ENCODE results near the gene OR10T2.
"Not testable (repeated sequence)": the region's sequence is repeated elsewhere in the genome, so short reads cannot be mapped to it uniquely, and the experiment has no call there.

OR10T2 gene, protein sequence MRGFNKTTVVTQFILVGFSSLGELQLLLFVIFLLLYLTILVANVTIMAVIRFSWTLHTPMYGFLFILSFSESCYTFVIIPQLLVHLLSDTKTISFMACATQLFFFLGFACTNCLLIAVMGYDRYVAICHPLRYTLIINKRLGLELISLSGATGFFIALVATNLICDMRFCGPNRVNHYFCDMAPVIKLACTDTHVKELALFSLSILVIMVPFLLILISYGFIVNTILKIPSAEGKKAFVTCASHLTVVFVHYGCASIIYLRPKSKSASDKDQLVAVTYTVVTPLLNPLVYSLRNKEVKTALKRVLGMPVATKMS

DNA sequence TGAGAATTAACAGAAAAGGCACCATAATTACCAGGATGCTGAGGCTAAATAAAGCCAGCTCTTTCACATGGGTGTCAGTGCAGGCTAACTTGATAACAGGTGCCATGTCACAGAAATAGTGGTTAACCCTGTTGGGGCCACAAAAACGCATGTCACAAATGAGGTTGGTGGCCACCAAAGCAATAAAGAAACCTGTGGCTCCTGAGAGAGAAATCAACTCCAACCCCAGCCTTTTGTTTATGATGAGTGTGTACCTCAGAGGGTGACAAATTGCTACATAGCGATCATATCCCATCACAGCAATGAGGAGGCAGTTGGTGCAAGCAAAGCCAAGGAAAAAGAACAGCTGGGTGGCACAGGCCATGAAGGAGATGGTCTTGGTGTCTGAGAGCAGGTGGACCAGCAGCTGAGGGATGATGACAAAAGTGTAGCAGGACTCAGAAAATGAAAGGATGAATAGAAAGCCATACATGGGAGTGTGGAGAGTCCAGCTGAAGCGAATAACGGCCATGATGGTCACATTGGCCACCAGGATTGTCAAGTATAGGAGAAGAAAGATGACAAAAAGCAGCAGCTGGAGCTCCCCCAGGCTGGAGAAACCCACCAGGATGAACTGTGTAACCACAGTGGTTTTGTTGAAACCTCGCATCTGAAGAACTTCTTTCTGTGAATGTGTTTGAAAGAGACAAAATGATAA, at the start of gene OR10T2:
Gene OR10T2, minus strand, starts transcription at position 649 of the 697 bp plus-strand sequence. Its CDS starts 0 bp downstream, at position 649.
- DNase-seq (ENCODE audit: low spot score): no peak

DNA sequence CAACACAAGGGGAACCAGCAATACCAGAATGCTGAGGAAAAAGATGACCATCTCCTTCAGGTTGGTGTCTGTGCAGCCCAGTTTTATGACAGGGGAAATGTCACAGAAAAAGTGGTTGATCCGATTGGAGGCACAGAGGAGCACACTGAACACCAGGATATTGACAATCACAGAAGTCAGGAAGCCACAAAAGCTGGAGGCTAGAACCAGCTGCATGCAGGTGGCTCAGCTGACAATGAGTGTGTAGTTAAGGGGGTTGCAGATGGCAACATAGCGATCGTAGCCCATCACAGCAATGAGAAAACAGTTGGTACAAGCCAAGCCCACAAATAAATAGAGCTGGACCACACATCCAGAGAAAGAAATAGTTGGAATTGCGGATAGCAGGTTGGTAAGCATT, 46.1 kb upstream of the OR10T2 start:
- no peak for DNase-seq (ENCODE audit: low spot score)

DNA sequence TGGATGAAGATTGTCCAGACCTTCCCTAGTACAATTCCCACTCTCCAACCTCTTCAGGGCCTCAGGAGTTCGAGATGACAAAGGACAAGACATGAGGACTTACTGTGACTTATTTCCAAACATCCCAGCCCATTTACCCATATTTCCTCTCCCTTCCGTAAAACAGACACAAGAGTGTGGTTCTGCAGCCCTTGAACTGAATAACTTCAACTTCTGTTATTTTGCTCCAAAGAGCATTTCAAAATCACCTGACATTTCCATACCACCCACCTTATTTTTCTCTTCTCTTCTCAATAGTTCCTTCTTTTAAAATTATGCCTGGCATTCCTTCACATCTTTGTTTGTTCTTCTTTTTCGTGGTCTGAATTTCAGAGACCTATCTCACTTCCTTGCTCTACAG, 35.5 kb upstream of the OR10T2 start:
- DNase-seq (ENCODE audit: low spot score): no peak

DNA sequence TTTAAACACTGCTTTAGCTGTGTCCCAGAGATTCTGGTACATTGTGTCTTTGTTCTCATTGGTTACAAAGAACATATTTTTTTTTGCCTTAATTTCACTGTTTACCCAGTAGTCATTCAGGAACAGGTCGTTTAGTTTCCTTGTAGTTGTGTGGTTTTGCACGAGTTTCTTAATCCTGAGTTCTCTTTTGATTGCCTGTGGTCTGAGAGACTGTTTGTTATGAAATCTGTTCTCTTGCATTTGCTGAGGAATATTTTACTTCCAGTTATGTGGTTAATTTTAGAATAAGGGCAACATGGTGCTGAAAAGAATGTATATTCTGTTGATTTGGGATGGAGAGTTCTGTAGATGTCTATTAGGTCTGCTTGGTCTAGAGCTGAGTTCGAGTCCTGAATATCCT, 30.9 kb upstream of the OR10T2 start:
- DNase-seq (ENCODE audit: low spot score): not testable (repeated sequence)

DNA sequence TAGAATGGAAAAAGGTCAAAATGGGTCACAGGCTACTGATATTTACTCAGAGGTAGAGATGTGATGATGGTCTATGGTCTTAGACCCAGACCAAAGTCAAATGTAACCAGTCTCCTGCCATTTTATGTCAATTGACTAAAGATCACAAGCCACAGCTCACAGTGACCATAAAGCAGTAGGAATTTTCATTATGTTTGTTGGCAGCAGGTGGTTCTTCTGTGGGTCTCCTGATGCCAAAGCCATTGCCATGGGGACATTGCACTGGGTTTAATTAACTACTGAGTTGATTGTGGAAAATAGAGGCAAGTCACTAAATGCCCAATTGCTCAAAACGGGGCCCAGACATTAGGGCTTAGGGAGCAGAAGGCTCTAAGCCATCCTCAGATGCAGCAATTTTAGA, 26.9 kb upstream of the OR10T2 start, which contains the start of gene OR10K2:
Gene OR10K2, minus strand, starts transcription at position 101 of the 400 bp plus-strand sequence. CDS start 5,371 bp downstream, outside the sequence.
- no peak for DNase-seq (ENCODE audit: low spot score)

DNA sequence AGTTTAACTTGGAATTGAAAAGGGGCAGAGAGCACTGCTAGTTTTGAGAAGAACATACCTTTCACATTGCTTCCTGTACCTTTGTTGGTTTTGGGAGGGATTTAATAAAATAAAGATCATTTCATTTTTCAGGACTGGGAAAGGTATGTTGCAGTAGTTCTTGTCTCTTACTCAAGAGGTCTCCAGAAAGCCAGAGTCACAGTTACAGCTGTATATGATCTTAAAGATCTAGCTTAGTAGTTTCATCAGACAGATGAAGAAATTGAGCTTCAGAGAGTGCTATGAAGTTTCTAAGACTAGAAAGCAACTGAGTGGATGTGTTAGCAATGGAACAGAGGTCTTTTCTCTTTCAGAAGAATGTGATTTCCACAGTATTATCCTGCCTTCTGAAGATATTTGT, 25.8 kb upstream of the OR10T2 start:
- DNase-seq (ENCODE audit: low spot score): no peak

DNA sequence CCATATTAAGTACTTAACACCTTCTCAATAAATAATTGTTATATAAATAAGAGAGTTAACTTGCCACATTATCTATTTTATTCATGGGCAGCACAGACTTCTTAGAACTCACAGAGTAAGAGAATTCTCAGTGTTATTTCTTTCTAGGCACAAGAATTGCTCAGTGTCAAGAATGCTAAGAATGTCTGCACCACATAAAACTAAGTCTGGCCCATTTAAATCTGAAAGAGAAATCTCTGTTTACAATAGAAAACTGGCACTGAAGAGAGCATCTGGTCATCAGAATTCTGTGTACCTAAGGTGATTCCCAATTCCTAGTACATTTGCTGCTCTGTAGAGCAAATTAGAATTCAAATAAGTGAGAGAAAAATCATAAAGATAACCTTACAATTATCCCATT, 22.9 kb upstream of the OR10T2 start:
- no peak for DNase-seq (ENCODE audit: low spot score)

DNA sequence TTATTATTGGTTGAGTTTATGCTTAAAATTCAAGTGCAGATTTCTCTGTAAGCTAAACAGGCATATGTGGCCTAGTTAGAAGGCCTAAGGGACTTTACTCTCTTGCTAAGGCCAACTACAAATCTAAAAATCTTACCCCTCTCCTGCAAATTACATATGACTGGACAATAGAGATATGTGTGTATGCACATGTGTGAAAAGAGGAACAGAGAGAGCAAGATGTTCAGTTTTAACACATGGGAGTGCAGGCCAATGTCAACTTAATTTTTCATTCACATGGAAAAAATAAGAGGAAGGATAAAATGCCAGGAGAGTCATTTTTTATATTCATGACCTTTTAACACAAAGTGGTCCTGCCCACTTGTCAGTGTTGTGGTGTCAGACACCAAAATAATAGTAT, 18.3 kb upstream of the OR10T2 start:
- no peak for DNase-seq (ENCODE audit: low spot score)

DNA sequence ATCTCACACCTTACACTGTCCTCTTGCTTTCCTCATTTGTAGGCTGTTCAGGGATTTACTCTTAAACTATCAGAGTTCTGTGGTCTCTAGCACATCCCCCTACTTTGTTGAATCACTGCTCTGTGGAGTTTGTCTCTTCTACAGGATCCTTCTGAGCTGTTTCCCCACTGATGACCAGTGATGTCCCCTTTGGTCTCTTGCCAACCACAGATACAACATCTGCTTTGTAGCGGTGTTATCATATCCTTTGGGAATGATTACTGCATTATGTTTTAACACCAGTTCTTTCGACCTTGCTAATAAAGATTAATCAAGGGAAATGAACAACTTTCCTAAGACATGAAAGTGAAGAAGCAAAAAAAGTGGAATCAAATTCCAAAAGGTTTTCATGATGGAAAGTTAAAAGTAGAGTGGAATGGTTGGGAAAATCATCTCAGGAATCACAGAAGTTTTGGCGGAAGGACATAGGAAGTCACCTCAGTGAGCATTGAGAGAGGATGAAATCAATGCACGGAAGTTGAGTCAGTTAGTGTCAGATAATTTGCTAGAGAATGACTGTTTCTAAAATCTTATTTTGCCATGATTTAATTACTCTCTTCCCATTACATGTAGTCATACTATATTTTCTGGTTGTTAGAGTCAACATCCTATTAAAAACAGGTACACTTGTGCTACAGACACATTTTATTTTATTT, 15.5 kb upstream of the OR10T2 start:
- no peak for DNase-seq (ENCODE audit: low spot score)

DNA sequence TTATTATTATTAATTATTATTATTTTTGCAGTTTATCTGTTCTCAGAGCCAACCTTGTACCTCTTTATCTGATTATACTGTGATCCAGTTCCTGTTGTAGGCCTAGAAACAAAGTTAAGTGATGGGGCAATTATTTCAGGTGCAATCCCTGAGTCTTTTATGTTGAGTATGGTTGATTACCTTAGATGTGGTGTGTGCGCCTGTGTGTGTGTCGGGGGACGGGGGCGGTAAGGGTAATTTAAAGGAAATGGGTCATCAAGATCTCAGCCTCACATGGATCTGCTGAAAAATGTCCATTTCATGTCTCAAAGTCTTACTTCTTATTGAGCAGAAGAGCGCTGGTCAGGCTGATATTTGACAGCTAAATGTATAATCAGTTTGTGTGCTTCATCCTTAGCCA, 7.8 kb upstream of the OR10T2 start:
- no peak for DNase-seq (ENCODE audit: low spot score)

DNA sequence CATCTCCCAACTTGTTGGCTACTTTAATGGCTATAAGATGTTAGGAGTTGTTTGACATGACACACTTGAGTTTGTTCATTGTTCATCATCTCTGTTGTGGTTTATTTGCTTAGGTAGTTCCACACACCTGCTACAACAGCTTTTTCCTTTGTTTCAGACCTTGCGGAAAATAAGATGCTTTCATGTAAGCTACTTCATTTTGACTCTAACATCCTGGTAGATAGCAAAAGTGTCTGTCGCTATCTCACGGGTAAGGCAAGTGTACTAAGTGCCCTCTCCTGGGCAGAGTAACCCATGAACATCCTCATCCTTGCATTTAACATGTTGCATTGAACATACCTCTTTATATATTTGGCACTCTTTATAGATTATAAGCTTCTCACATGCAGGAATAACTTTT, 1.6 kb upstream of the OR10T2 start:
- no peak for DNase-seq (ENCODE audit: low spot score)

DNA sequence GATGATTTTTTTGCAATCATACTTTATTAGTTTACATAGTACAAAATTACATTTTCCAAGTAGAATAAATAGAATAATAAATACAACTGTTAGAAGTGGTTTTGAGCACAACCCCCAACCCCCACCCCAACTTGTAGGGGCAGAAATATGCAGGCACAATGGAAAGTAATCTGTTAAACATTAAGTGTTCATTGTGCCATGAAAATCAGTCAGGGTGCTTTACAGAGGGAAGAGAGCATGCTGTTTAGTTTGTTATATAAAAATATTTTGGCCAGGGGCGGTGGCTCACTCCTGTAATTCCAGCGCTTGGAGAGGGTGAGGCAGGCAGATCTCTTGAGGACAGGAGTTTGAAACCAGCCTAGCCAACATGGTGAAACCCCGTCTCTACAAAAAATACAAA, 2.6 kb downstream of the OR10T2 start:
- DNase-seq (ENCODE audit: low spot score): no peak

DNA sequence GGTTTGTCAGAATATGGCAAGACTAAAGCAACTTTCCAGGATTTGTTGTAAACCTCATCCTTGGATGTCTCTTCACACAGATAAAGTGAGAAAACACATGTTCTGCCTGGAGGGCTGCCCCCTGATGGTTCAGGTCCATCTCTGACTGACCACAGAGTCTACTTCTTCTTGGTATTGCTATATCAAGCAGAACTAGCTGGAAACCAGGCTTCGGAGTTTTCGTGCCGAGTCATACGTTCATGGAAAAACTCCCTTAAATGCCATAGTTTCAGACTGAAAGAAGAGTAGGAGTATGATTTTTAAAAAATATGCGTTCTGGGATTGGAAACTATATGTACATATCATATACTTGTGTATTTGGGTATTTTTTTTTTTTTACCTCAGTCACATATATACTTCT, 5.8 kb downstream of the OR10T2 start:
- no peak for DNase-seq (ENCODE audit: low spot score)

DNA sequence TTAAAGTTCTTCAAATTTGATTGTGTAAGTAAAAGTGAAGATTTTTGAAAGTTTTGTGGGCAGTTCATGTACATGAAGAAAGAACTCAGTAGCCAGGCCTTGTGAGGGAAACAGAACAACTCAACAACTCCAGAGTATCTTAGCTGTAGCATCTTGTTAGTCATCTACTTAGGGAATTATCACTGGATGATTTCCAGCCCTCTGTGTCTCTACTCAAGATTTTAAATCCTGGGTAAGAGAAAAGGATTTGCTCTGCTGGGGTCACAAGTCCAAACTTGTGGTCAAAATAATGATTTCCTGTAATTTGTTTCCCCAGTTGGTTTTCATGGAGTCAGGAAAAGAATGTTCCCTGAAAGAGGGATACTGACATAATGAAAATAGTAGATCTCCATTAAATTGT, 8.2 kb downstream of the OR10T2 start:
- DNase-seq (ENCODE audit: low spot score): no peak

DNA sequence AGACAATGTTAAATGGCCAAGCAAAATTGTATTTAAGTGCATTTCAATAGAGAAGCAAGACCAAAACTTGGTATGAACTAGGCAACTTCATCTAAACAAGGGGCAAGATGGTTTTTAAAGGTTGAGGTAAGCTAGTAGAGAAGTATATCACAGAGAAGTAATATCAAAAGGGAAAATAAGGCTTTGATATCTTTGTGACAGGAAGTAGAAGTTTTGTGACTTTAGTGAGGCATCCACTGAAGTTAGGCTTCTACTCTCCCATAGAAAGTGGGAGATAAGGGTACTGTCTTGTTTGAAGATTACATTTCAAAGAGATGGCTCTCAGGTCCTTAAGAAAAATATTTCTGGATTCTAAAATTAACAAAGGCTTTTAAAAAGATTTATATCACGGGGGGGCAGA, 8.9 kb downstream of the OR10T2 start:
- no peak for DNase-seq (ENCODE audit: low spot score)

DNA sequence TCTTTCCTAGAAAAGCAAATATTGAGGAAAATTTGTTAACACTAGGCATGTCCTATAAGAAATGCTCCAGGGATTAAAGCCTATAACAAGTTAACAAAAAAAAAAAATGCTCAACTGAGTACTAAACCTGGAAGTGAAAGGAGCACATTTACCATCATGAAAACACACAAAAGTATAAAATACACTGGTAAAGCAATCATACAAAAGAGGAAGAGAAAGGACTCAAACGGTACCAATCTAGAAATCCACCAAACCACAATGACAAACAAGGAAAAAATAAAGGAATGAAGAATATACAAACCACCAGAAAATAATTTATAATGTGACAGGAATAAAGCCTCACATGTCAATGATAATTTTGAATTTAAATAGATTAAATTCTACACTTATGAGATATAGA, 24.4 kb downstream of the OR10T2 start:
- DNase-seq (ENCODE audit: low spot score): no peak

DNA sequence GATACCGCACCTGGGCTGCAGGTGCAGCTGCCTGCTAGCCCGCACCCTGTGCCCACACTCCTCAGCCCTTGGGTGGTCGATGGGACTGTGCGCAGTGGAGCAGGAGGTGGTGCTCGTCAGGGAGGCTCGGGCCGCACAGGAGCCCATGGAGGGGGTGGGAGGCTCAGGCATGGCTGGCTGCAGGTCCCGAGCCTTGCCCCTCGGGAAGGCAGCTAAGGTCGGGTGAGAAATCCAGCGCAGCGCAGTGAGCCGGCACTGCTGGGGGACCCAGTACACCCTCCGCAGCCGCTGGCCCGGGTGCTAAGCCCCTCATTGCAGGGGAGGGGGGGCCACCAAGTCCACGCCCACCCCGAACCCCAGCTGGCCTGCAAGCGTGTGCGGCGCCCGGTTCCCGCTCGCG, 25.2 kb downstream of the OR10T2 start:
- not testable (repeated sequence) for DNase-seq (ENCODE audit: low spot score)

DNA sequence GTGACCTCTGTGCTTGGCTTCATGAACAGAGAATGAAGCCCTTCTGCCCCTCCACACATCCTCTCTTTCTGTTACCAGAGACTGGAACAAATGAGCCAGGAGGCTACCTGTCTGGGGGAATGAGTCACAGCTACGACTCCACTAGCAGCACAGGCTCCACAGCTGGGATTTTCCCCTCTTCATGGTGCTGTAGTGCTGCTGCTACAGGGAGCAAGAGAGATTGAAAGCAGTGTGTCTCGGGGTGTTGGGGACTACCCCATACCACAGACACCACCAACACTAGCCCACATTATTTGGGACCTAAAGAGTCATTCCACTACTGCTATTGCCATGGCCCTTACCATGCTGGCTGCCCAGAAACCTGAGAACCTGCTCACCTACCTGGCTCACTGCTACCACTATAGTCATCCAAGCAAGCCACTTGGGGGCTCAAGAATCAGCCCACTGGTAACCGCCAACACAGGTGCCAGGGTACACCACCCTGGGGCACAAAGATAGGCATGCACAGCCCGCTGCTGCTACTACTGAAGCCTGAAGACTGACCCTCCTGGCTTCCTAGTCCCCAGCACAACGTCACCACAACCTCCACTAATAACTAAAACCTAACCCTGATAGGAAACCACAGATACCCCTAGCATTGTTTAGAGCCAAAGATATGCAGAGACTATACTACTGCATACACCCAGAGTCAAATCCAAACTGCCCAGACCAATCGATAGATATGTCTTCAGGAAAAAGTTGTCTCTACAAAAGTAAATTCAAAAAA, 27.9 kb downstream of the OR10T2 start:
- no peak for DNase-seq (ENCODE audit: low spot score)

DNA sequence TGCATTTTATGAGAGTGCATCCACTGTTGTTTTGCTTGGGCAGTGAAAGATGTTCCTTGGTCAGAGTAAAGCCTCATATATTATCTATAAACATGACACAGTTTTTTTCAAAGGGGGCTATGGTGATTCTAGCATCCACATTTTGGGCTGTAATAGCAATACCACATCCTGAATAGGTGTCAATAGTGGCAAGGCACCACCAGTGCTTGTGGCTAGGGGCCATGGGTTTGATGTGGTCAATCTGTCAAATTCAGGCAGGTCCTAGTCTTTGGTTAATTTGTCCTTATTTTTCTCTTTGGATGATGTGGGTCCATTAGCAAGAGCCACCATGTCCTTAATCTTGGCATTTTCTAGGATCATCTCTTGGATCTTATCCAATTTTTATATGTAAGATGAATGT, 32.5 kb downstream of the OR10T2 start:
- DNase-seq (ENCODE audit: low spot score): no peak

DNA sequence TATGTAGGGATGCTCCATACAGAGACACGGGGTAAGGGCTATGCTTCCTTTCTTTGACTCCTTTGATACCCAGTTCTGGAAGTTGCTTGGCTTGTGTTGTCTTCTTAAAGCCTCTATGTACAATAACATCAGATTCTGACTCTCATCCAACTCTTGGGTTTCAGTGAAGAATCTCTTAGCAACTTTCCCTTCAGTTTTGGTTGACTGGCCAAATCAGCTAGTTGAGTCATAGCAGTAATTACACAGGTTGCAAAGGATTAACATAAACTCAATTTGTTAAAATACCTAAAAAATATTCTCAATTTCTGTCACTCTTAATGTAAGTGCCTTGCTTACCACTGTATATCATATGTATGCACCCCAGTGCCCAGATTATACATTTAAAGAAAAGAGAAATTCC, 36.3 kb downstream of the OR10T2 start:
- DNase-seq (ENCODE audit: low spot score): no peak

DNA sequence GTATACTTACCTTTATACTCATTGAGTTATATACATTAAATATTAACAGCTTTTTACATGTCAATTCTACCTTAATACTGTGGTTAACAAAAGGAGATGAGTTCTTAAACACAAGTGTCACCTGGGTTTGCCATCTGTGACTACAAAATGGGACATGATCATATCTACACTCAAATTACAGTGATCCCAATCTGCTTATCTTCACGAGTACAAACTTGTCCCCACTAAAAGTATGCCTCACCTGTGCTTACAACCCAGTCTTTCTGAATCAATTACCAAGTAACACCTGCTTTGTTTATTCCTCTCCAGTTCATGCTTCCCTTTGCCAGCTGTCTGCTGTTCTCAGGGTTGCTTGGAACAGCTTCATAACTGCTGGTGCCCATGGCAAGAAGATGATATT, 36.8 kb downstream of the OR10T2 start:
- no peak for DNase-seq (ENCODE audit: low spot score)

DNA sequence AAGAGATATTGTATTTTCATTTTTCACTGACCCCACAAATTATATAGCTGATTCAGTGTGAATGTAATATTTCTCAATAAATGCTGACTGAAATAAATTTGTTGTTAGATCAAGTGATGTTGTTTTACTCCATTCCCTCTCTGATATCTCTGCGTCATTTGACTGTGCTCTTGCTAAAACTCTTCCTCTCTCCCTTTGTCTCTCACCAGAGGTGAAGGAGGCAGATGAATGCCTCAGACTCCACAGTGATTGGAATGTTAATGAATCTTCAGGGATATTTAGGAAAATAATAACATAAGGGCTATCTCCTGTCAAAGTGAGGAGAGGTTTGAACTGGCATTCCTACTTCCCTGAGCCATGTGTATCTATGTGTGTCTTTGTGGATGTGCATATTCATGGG, 41.8 kb downstream of the OR10T2 start:
- no peak for DNase-seq (ENCODE audit: low spot score)

All from left forelimb (tissue), 1 donor.